ENCODE results near the gene ONECUT3.

- TF ChIP-seq CTCF (conservative IDR thresholded peaks at IDR 0.05; ENCODE audit: low read depth, low read length) (no peak), RAD21 (IDR thresholded peaks at IDR 0.05; ENCODE audit: low read length) (no peak), POLR2A (IDR thresholded peaks at IDR 0.05; ENCODE audit: low read depth, low read length) (no peak), BHLHE40 (IDR thresholded peaks at IDR 0.05; ENCODE audit: low read depth, low read length) (no peak), USF2 (IDR thresholded peaks at IDR 0.05; ENCODE audit: low read depth, low read length) (no peak), RFX5 (IDR thresholded peaks at IDR 0.05; ENCODE audit: low read depth, low read length) (no peak), CEBPB (IDR thresholded peaks at IDR 0.05; ENCODE audit: low read depth, low read length) (no peak), RCOR1 (IDR thresholded peaks at IDR 0.05; ENCODE audit: insufficient replicate concordance, low read length) (no peak), MAFK (IDR thresholded peaks at IDR 0.05; ENCODE audit: low read depth, low read length) (no peak)
Observed at GRCh38 chr19:1790054-1790792, 36.9 kb downstream of the ONECUT3 start.
